NT2/D1 (cell line): ENCODE results near the gene MYBPC1.

Source experiments
- DNase-seq: peaks from one replicate; pipeline ENCODE4 v3.0.0-alpha.2; 2011; ENCODE audit warnings: low read depth, low spot score
- H3K27me3 ChIP-seq: 2 replicates; pipeline ENCODE4 v1.6.0; 2011; ENCODE audit warnings: mild to moderate bottlenecking; ENCODE audit not compliant: insufficient read length, insufficient read depth
- H3K36me3 ChIP-seq: 2 replicates; pipeline ENCODE4 v1.6.1; 2011; ENCODE audit warnings: mild to moderate bottlenecking, low read length, mixed read lengths; ENCODE audit not compliant: insufficient read depth, insufficient read length
- H3K4me1 ChIP-seq: 2 replicates; pipeline ENCODE4 v1.5.1; 2011; ENCODE audit not compliant: insufficient read depth, insufficient read length
- H3K4me3 ChIP-seq: 2 replicates; pipeline ENCODE4 v1.5.1; 2011; ENCODE audit warnings: low read depth; ENCODE audit not compliant: insufficient read length
- H3K9ac ChIP-seq: 2 replicates; pipeline ENCODE4 v1.6.0; 2011; ENCODE audit warnings: low read depth; ENCODE audit not compliant: insufficient read length
- H3K9me3 ChIP-seq: 2 replicates; pipeline ENCODE4 v1.5.1; 2011; ENCODE audit warnings: mild to moderate bottlenecking, low read length; ENCODE audit not compliant: insufficient read depth
- SUZ12 ChIP-seq: IDR thresholded peaks from 2 replicates; pipeline ENCODE4 v1.6.1; 2011; ENCODE audit not compliant: insufficient read length, insufficient read depth; ENCODE audit errors: extremely low read depth
- YY1 ChIP-seq: IDR thresholded peaks from 2 replicates; pipeline ENCODE4 v1.6.1; 2011; ENCODE audit not compliant: insufficient read length, insufficient read depth
- ZNF274 ChIP-seq: IDR thresholded peaks from 2 replicates; pipeline ENCODE4 v1.6.1; 2011; ENCODE audit warnings: mild to moderate bottlenecking, low read depth, low read length

MYBPC1 gene

DNA sequence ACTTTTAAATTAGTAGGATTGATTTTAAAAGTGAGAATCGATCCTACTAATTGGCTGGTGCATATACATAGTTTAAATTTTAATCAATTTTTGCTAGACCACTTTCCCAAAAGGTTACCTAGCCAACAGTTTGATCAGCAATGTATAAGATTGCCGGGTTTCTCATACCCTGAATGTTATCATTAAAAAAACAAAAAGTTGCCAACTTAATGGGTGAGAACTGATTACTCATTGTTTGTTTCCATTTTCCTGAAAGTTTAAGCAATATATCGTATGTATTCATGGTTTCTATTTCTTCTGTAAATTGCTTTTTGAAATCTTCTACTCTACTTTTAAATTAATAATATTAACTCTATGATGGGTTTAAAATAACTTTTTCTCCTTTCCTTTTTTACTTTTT, 4.4 kb upstream of the MYBPC1 start:
- no peak overlapping the region for H3K9ac ChIP-seq
- DNase-seq: no peak
- H3K36me3 ChIP-seq: no peaks in the 10 kb centered on the region
- no peaks in the 10 kb centered on the region for H3K4me1 ChIP-seq
- no peak for TF ChIP-seq YY1
- no peak for TF ChIP-seq SUZ12
- no peak for TF ChIP-seq ZNF274
- peaks cover 5% of the 10 kb centered on the region; the same call in 1 of the 2 replicates for H3K9me3 ChIP-seq
- H3K27me3 ChIP-seq: no peaks in the 10 kb centered on the region
- no peak overlapping the region for H3K4me3 ChIP-seq

- Histone ChIP-seq H3K36me3 (no peaks in the 10 kb centered on the region), H3K9ac (no peak overlapping the region), H3K4me1 (no peaks in the 10 kb centered on the region), H3K9me3 (peaks cover 5% of the 10 kb centered on the region; the same call in 1 of the 2 replicates), H3K4me3 (no peak overlapping the region), H3K27me3 (no peaks in the 10 kb centered on the region)
- DNase-seq: no peak
- TF ChIP-seq YY1 (no peak), ZNF274 (no peak), SUZ12 (no peak)
Measured at GRCh38 chr12:101591781-101592180, 3.0 kb upstream of the MYBPC1 start.

DNA sequence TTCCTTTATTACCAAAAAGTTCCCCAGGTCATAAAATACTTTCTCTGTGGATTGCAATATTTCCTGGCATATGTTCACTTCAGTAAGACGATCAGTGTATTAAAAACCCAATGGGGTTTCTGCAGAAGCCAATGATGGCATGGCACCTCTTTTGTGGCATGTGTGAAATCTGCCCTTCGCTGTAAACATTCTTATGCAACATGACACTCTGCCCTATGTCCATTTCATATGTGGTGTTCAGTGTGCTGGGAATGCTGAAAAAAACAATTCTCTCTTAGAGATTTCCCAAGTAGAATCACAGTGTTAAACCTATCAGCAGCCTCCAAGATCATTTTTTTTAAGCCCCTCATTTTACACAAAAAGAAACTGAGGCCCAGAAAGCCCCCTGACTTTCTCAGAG, 2.3 kb upstream of the MYBPC1 start:
- H3K27me3 ChIP-seq: no peaks in the 10 kb centered on the region
- H3K4me1 ChIP-seq: no peaks in the 10 kb centered on the region
- TF ChIP-seq YY1 (no peak), ZNF274 (no peak), SUZ12 (no peak)
- peaks cover 4% of the 10 kb centered on the region; the same call in 1 of the 2 replicates for H3K9me3 ChIP-seq
- no peak overlapping the region for H3K4me3 ChIP-seq
- no peaks in the 10 kb centered on the region for H3K36me3 ChIP-seq
- DNase-seq: no peak
- no peak overlapping the region for H3K9ac ChIP-seq

DNA sequence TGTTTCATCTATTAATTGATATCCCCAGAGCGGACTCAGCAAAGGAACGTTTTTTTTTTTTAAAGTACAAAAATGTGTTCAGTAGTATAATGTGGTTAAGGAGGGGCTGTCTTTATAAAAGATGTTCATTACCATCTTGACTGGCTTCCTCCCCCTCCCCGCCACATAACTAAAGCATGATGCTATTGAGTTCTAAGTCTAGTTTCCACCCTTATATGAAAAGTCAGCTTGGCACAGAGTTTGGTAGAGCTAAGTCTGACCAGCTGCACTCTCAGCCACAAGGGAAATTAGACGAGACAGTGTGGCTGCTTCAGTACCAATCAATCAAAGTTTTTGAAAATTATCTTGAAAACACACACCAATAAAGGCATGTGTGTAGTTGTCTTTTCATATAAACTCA, 1.9 kb upstream of the MYBPC1 start:
- H3K27me3 ChIP-seq: no peaks in the 10 kb centered on the region
- H3K9ac ChIP-seq: no peak overlapping the region
- no peak overlapping the region for H3K4me3 ChIP-seq
- H3K4me1 ChIP-seq: no peaks in the 10 kb centered on the region
- no peaks in the 10 kb centered on the region for H3K9me3 ChIP-seq
- H3K36me3 ChIP-seq: no peaks in the 10 kb centered on the region
- TF ChIP-seq ZNF274: no peak
- TF ChIP-seq SUZ12: no peak
- TF ChIP-seq YY1: no peak
- DNase-seq: no peak

- Histone ChIP-seq H3K9me3 (no peaks in the 10 kb centered on the region), H3K36me3 (no peaks in the 10 kb centered on the region), H3K4me1 (no peaks in the 10 kb centered on the region), H3K4me3 (no peak overlapping the region), H3K9ac (no peak overlapping the region), H3K27me3 (no peaks in the 10 kb centered on the region)
- TF ChIP-seq YY1 (no peak), ZNF274 (no peak), SUZ12 (no peak)
- no peak for DNase-seq
Measured at GRCh38 chr12:101596172-101596571, 1.4 kb downstream of the MYBPC1 start.

GRCh38 chr12:101597164-101597563, 2.4 kb downstream of the MYBPC1 start:
- no peaks in the 10 kb centered on the region for H3K36me3 ChIP-seq
- no peaks in the 10 kb centered on the region for H3K9me3 ChIP-seq
- TF ChIP-seq SUZ12 (no peak), YY1 (no peak), ZNF274 (no peak)
- H3K9ac ChIP-seq: no peak overlapping the region
- no peak overlapping the region for H3K4me3 ChIP-seq
- no peak for DNase-seq
- no peaks in the 10 kb centered on the region for H3K27me3 ChIP-seq
- H3K4me1 ChIP-seq: no peaks in the 10 kb centered on the region

DNA sequence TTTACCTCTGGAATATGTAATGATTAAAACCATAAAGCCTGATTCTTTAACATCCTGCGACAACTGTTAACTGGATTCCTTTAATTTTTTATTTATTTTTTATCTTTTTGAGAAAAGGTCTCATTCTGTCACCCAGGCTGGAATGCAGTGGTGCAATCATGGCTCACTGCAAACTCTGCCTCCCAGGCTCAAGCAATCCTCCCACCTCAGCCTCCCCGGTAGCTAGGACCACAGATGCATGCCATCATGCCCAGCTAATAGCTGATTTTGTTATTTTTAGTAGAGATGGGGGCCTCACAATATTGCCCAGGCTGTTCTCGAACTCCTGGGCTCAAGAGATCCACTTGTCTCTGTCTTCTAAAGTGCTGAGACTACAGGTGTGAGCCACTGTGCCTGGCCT, 3.7 kb downstream of the MYBPC1 start:
- no peaks in the 10 kb centered on the region for H3K4me1 ChIP-seq
- no peaks in the 10 kb centered on the region for H3K27me3 ChIP-seq
- H3K4me3 ChIP-seq: no peak overlapping the region
- no peak for DNase-seq
- TF ChIP-seq YY1 (no peak), SUZ12 (no peak), ZNF274 (no peak)
- no peaks in the 10 kb centered on the region for H3K9me3 ChIP-seq
- H3K9ac ChIP-seq: no peak overlapping the region
- H3K36me3 ChIP-seq: no peaks in the 10 kb centered on the region
